ENCODE measurements around the gene BAIAP2L2.

The BAIAP2L2 gene

GRCh38 chr22:38111925-38112355, 1.5 kb upstream of the BAIAP2L2 start:
- no peaks in the 10 kb centered on the region for H3K36me3 ChIP-seq (ENCODE audit: insufficient read depth, low read depth, low read length)
- no peak overlapping the region for H3K27ac ChIP-seq (ENCODE audit: low read length)
- no peak overlapping the region for H3K9ac ChIP-seq (ENCODE audit: low read depth, low read length)
- H3K4me1 ChIP-seq (ENCODE audit: insufficient read depth, low read length) = no peaks in the 10 kb centered on the region
- no peak overlapping the region for H3K4me3 ChIP-seq (ENCODE audit: low read length)
- peaks cover 4% of the 10 kb centered on the region for H3K27me3 ChIP-seq (ENCODE audit: insufficient read depth, low read length)
- H3K9me3 ChIP-seq (ENCODE audit: insufficient read depth, low read depth, low read length) = no peaks in the 10 kb centered on the region

- Histone ChIP-seq H3K36me3 (ENCODE audit: insufficient read depth, low read depth, low read length) (no peaks in the 10 kb centered on the region), H3K9ac (ENCODE audit: low read depth, low read length) (no peak overlapping the region), H3K27me3 (ENCODE audit: insufficient read depth, low read length) (peaks cover 4% of the 10 kb centered on the region), H3K27ac (ENCODE audit: low read length) (no peak overlapping the region), H3K4me3 (ENCODE audit: low read length) (no peak overlapping the region), H3K9me3 (ENCODE audit: insufficient read depth, low read depth, low read length) (no peaks in the 10 kb centered on the region), H3K4me1 (ENCODE audit: insufficient read depth, low read length) (no peaks in the 10 kb centered on the region)
Measured at GRCh38 chr22:38110863-38111852, 674 bp upstream of the BAIAP2L2 start.

- no peaks in the 10 kb centered on the region for H3K4me1 ChIP-seq (ENCODE audit: insufficient read depth, low read length)
- no peak overlapping the region for H3K9ac ChIP-seq (ENCODE audit: low read depth, low read length)
- H3K27me3 ChIP-seq (ENCODE audit: insufficient read depth, low read length) = peaks cover 4% of the 10 kb centered on the region
- no peaks in the 10 kb centered on the region for H3K9me3 ChIP-seq (ENCODE audit: insufficient read depth, low read depth, low read length)
- no peak overlapping the region for H3K4me3 ChIP-seq (ENCODE audit: low read length)
- H3K27ac ChIP-seq (ENCODE audit: low read length) = no peak overlapping the region
- H3K36me3 ChIP-seq (ENCODE audit: insufficient read depth, low read depth, low read length) = no peaks in the 10 kb centered on the region
Measured at GRCh38 chr22:38109371-38110001, 998 bp downstream of the BAIAP2L2 start.

GRCh38 chr22:38108561-38109319, 1.7 kb downstream of the BAIAP2L2 start:
- Histone ChIP-seq H3K9ac (ENCODE audit: low read depth, low read length) (no peak overlapping the region), H3K4me3 (ENCODE audit: low read length) (no peak overlapping the region), H3K4me1 (ENCODE audit: insufficient read depth, low read length) (no peaks in the 10 kb centered on the region), H3K27ac (ENCODE audit: low read length) (no peak overlapping the region), H3K9me3 (ENCODE audit: insufficient read depth, low read depth, low read length) (no peaks in the 10 kb centered on the region), H3K36me3 (ENCODE audit: insufficient read depth, low read depth, low read length) (no peaks in the 10 kb centered on the region), H3K27me3 (ENCODE audit: insufficient read depth, low read length) (peaks cover 4% of the 10 kb centered on the region)

- Histone ChIP-seq H3K9ac (ENCODE audit: low read depth, low read length) (no peak overlapping the region), H3K4me1 (ENCODE audit: insufficient read depth, low read length) (no peaks in the 10 kb centered on the region), H3K27me3 (ENCODE audit: insufficient read depth, low read length) (peaks cover 4% of the 10 kb centered on the region), H3K9me3 (ENCODE audit: insufficient read depth, low read depth, low read length) (no peaks in the 10 kb centered on the region), H3K36me3 (ENCODE audit: insufficient read depth, low read depth, low read length) (no peaks in the 10 kb centered on the region), H3K4me3 (ENCODE audit: low read length) (no peak overlapping the region), H3K27ac (ENCODE audit: low read length) (no peak overlapping the region)
Measured at GRCh38 chr22:38107692-38108515, 2.6 kb downstream of the BAIAP2L2 start.

- Histone ChIP-seq H3K9me3 (ENCODE audit: insufficient read depth, low read depth, low read length) (no peaks in the 10 kb centered on the region), H3K27me3 (ENCODE audit: insufficient read depth, low read length) (peaks cover 4% of the 10 kb centered on the region), H3K36me3 (ENCODE audit: insufficient read depth, low read depth, low read length) (no peaks in the 10 kb centered on the region), H3K9ac (ENCODE audit: low read depth, low read length) (no peak overlapping the region), H3K27ac (ENCODE audit: low read length) (no peak overlapping the region), H3K4me1 (ENCODE audit: insufficient read depth, low read length) (no peaks in the 10 kb centered on the region), H3K4me3 (ENCODE audit: low read length) (no peak overlapping the region)
Measured at GRCh38 chr22:38106814-38107578, 3.5 kb downstream of the BAIAP2L2 start.

- Histone ChIP-seq H3K9ac (ENCODE audit: low read depth, low read length) (no peak overlapping the region), H3K36me3 (ENCODE audit: insufficient read depth, low read depth, low read length) (no peaks in the 10 kb centered on the region), H3K9me3 (ENCODE audit: insufficient read depth, low read depth, low read length) (no peaks in the 10 kb centered on the region), H3K27me3 (ENCODE audit: insufficient read depth, low read length) (no peaks in the 10 kb centered on the region), H3K4me1 (ENCODE audit: insufficient read depth, low read length) (no peaks in the 10 kb centered on the region), H3K27ac (ENCODE audit: low read length) (no peak overlapping the region), H3K4me3 (ENCODE audit: low read length) (no peak overlapping the region)
Measured at GRCh38 chr22:38104084-38104483, 6.4 kb downstream of the BAIAP2L2 start.

GRCh38 chr22:38103641-38104040, 6.8 kb downstream of the BAIAP2L2 start:
- H3K4me1 ChIP-seq (ENCODE audit: insufficient read depth, low read length) = no peaks in the 10 kb centered on the region
- no peaks in the 10 kb centered on the region for H3K27me3 ChIP-seq (ENCODE audit: insufficient read depth, low read length)
- no peaks in the 10 kb centered on the region for H3K9me3 ChIP-seq (ENCODE audit: insufficient read depth, low read depth, low read length)
- no peak overlapping the region for H3K4me3 ChIP-seq (ENCODE audit: low read length)
- no peaks in the 10 kb centered on the region for H3K36me3 ChIP-seq (ENCODE audit: insufficient read depth, low read depth, low read length)
- no peak overlapping the region for H3K9ac ChIP-seq (ENCODE audit: low read depth, low read length)
- no peak overlapping the region for H3K27ac ChIP-seq (ENCODE audit: low read length)

- Histone ChIP-seq H3K9ac (ENCODE audit: low read depth, low read length) (no peak overlapping the region), H3K9me3 (ENCODE audit: insufficient read depth, low read depth, low read length) (no peaks in the 10 kb centered on the region), H3K36me3 (ENCODE audit: insufficient read depth, low read depth, low read length) (no peaks in the 10 kb centered on the region), H3K27me3 (ENCODE audit: insufficient read depth, low read length) (no peaks in the 10 kb centered on the region), H3K4me3 (ENCODE audit: low read length) (no peak overlapping the region; the same call in 1 of the 2 replicates), H3K4me1 (ENCODE audit: insufficient read depth, low read length) (no peaks in the 10 kb centered on the region; the same call in 1 of the 2 replicates), H3K27ac (ENCODE audit: low read length) (no peak overlapping the region)
Measured at GRCh38 chr22:38098410-38099249, 11.9 kb downstream of the BAIAP2L2 start.

Measured in iPS-20b (cell line).